ENCODE results near the gene MNT.

MNT gene

DNA sequence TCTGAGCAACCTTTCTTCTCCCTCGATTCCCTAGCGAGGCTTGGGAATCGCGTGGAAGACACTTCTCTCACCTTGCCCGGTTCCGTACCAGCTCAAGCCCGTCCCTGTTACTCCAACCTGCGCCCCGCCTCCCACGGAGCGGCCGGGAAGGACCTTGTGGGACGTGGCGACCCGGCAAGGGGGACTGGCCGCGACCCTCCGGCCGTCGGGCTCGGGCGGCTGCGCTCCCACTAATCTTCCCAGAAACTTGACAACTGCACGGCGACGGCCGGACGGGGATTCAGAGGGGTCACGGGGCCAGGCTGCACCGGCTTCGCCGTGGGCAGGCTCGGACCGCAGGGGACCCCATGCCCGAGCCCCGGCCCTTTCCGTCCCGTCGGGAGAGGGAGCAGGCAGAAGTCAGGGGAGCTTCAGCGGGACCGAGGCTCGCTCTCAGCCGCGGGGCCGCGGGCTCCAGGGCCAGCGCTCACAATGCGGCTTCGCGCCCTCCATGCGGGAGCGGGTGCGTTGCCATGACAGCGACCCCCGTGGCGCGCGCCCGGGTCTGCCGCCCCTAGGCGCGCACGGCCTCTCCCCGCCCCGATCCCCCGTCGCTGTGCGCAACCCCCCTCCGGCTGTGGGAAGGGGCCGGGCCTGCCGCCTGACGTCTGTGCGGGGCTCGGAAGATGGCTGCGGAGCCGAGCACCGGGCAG is 63.9 kb downstream of the MNT start, which contains the start of gene SGSM2:
TSS of gene SGSM2 (plus strand) at position 650 of the 692 bp plus-strand sequence. CDS start 188 bp downstream, outside the sequence.
- peak within 1 kb of the TSS; percentile 54 for H3K4me3 ChIP-seq (ENCODE audit: control insufficient read depth, low read depth, low read length)
- TF ChIP-seq, protein P1, sequence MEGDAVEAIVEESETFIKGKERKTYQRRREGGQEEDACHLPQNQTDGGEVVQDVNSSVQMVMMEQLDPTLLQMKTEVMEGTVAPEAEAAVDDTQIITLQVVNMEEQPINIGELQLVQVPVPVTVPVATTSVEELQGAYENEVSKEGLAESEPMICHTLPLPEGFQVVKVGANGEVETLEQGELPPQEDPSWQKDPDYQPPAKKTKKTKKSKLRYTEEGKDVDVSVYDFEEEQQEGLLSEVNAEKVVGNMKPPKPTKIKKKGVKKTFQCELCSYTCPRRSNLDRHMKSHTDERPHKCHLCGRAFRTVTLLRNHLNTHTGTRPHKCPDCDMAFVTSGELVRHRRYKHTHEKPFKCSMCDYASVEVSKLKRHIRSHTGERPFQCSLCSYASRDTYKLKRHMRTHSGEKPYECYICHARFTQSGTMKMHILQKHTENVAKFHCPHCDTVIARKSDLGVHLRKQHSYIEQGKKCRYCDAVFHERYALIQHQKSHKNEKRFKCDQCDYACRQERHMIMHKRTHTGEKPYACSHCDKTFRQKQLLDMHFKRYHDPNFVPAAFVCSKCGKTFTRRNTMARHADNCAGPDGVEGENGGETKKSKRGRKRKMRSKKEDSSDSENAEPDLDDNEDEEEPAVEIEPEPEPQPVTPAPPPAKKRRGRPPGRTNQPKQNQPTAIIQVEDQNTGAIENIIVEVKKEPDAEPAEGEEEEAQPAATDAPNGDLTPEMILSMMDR (IDR thresholded peaks at IDR 0.05; ENCODE audit: control insufficient read depth, insufficient read depth, low read depth, low read length, missing control alignments) = no peak
- no peak for DNase-seq (ENCODE audit: low read depth)

DNA sequence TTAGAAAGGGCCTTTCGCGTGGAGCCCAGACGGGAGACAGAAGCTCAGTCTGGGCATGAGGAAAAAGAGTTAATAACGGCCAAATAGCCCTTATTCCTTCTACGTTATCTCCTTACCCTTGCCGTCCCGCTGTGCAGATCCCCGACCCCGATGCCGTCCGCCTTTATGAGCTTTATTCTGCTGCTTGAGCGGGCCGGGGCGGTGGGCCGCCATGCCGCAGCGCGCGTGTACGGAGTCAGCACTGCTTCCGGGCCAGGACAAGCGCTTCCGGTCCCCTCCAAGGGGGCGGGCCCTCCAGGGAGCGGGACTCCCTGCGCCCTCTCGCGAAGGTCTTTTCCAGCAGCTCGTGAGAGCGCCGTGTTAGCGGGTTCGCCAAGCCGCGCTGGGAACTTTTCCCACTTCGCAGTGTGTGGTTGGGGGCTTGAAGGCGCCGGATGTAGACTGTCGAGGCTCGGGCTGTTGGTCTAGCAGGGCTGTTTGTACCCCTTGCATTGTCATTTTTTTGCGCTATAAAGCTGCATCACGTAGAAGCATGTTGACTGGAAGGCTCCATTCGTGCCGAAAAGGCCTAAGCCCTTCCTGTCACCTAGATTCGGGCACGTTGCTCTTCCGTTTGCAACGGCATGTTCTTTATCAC is 64.5 kb downstream of the MNT start, which contains the start of gene TSR1:
TSS of gene TSR1 (minus strand) at position 243 of the 637 bp plus-strand sequence. CDS start at position 213, 30 bp downstream.
- TF ChIP-seq, protein P1 (IDR thresholded peaks at IDR 0.05; ENCODE audit: control insufficient read depth, insufficient read depth, low read depth, low read length, missing control alignments) = peak; percentile 25
- H3K4me3 ChIP-seq (ENCODE audit: control insufficient read depth, low read depth, low read length) = peak within 1 kb of the TSS; percentile 54
- peak; percentile 41 for DNase-seq (ENCODE audit: low read depth)

DNA sequence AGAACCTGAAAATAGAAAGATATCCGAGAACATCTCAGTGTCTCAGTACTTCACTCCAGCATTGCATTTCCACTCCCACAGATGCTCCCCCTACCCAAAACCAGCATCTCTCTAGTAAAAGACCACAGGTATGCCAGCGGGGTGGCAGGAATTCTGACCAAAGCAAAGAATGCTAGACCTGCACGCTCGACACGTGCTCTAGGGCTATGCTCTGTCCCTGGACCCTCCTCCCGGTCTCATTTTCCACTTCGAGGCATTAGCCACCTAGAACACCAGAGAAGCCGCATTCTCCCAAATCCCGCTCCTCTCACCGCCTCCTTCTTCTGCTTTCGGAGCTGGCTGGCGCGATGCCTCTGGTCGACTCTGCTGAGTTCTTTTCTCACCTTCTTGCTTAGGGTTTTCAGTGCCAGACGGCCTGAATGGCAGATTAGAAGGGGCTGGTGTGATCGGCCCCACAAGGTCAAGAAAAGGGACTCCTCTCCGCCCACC is 65.1 kb downstream of the MNT start:
- peak overlapping the region; percentile 54 for H3K4me3 ChIP-seq (ENCODE audit: control insufficient read depth, low read depth, low read length)
- TF ChIP-seq, protein P1 (IDR thresholded peaks at IDR 0.05; ENCODE audit: control insufficient read depth, insufficient read depth, low read depth, low read length, missing control alignments) = no peak
- DNase-seq (ENCODE audit: low read depth) = no peak
